AG08396 (cell line): ENCODE data around the gene IRF2BP1.

Source experiments
- DNase-seq: peaks from one replicate; pipeline ENCODE4 v3.0.0; 2012; ENCODE audit warnings: low spot score, mixed read lengths

IRF2BP1 gene

GRCh38 chr19:45860359-45861259 lies 25.3 kb downstream of the IRF2BP1 start:
- no peak for DNase-seq

DNA sequence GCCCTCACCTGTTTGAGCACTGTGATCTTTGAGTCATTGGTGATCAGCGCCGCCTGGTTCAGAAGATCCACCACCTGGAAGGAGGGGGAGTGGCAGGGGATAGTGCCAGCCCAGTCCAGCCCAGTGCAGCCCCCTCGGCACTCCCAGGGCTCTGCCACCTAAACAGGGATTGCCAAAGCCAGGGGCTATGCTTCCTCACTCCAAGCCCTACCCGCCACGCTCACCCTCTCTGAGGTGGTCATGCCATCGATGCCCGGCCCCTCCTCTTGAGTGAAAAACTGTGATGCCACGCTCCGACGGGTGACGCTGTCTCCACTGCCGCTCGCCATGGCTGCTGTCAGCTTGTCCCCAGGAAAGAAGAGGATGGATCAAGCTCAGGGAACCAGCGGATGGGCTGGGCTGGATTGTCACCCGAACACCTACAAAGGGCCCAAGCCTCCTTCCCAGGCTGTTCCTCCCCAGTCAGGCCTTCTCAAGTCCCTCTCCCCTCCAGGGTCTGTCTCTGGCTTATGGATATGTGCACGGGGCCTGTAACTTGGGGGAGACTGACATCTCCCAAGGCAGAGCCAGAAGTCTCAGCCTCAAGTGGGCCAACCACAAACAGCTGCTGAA lies 31.7 kb downstream of the IRF2BP1 start:
- no peak for DNase-seq

- DNase-seq: no peak
Observed at GRCh38 chr19:45852983-45853382, 33.0 kb downstream of the IRF2BP1 start.

DNA sequence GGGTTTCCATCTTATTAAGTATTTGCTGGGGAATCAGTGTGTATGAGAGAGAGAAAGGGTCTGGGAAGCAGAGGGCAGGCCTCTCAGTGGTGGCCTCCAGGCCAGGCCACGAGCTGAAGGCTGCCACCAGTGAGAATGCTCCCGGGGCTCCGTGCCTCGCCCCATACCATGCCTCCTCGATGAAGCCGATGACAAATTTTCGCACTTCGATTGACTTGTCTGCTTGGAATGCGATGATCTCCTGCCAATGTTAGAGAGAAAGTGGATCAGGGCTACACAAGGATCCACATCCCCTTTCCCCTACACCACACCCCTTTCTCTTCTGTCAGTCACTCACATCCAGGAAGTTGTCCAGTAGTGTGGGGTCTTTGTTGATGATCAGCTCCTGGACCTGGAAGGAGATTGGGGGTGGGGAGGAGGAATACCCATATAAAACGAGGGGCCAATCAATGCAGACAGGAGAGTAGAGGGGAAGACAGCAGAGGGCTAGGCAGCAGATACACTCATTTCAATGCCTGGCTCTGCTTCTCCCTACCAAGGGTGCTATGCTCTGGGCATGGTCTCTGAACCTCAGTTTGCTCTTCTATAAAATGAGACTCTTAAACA lies 33.7 kb downstream of the IRF2BP1 start:
- DNase-seq: no peak

DNA sequence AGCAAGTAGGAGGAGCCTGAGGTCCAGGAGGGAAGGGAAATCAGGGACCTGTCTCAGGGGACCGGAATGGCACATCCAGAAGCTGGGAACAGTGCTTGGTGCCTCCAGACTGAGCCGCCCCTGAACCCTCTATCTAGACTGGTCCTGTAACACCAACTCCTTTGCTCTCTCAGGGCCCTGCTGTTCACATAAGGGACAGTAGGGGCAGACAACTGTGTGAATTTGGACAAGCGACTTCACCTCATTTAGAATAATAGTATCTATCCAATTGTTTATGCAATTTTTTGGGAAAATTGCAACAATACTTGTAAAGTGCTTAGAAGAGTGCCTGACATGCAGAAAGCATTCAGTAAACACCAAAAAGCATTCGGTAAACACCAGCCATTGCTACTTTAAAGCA lies 37.0 kb downstream of the IRF2BP1 start:
- DNase-seq: no peak

- DNase-seq: no peak
Observed at GRCh38 chr19:45847663-45848062, 38.3 kb downstream of the IRF2BP1 start.

DNA sequence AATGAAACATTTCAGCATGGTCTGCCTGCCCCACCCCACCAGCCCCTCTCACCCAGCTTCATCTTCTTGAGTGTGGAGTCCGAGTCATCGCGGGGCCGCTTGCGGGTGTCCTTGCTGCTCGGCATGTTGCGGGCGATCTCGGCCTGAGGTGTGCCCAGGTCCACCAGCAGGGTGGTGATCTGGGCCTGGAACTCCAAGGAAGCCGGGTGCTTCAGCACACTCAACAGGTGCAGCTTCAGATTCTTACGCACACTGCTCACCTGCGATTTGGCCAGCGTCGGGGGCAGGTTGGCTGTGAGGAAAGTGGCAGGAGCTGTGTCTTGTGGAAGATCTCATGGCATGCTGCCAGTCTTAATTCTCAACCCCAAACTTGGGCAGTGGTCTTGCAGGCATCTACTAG lies 43.7 kb downstream of the IRF2BP1 start:
- no peak for DNase-seq

DNA sequence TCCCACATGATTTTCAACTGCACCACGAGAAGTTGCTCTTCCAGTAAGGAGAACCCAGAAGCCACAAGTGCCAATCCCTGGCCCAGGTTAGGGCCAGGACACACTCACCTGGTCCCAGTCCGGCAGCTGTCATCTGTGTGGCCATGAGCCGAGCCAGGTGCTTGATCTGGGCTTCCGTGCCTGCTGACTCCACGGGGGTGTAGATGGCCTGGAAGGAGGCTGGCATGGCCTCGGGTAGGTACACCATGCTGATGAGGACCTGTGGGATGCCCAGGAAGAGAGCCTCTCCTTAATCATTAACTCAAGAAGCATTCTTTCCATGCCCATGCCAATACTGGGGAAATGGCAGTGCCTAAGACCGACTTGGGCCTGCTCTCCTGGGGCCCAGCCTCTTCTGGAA lies 51.0 kb downstream of the IRF2BP1 start:
- DNase-seq: no peak
